Adrenal gland (tissue), 5 donors: ENCODE results near the gene PTH1R.

Experiments used
- CTCF ChIP-seq, 6 experiments: fragments of 450-650 bp in 4 of 6; fragments of 200-600 bp in 2 of 6; sonication (generic) in 1 of 6; IDR thresholded peaks; 1 replicate in 5 of 6; 2 replicates in 1 of 6; pipeline versions ENCODE4 v1.5.1 to v1.8.0; 2016 to 2021; ENCODE audit warnings: antibody characterized with exemption in 6 of 6, mild to moderate bottlenecking in 2 of 6, moderate library complexity in 1 of 6
- POLR2A ChIP-seq, 2 donors: fragments of 450-650 bp; IDR thresholded peaks; one replicate each; pipeline ENCODE4 v1.6.1; 2017; ENCODE audit warnings: antibody characterized with exemption in 2 of 2, mild to moderate bottlenecking in 2 of 2, moderate library complexity in 1 of 2
- donor health status: DM: no; HTN: no; CAD: no.

- no peak for TF ChIP-seq CTCF (IDR thresholded peaks at IDR 0.05)
- TF ChIP-seq POLR2A (IDR thresholded peaks at IDR 0.05) = no peak
Measured at GRCh38 chr3:46869440-46869839, 8.1 kb upstream of the PTH1R start.
